Epidermal melanocyte (primary cell): ENCODE measurements around the gene DYNC2H1.
"Not testable (repeated sequence)": the region's sequence is repeated elsewhere in the genome, so short reads cannot be mapped to it uniquely, and the experiment has no call there.

Experiments used
- DNase-seq: peaks from one replicate; pipeline ENCODE4 v3.0.0; 2011; ENCODE audit warnings: low spot score; ENCODE audit not compliant: insufficient read length

Gene DYNC2H1

DNA sequence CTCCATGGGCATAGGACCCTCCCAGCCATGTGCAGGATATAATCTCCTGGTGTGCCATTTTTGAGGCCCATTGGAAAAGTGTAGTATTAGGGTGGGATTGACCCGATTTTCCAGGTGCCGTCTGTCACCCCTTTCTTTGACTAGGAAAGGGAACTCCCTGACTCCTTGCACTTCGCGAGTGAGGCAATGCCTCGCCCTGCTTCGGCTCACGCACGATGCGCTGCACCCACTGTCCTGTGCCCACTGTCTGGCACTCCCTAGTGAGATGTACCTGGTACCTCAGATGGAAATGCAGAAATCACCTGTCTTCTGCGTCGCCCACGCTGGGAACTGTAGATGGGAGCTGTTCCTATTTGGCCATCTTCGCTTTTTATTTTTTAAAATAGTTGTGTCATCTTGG lies 32.8 kb downstream of the DYNC2H1 start:
- not testable (repeated sequence) for DNase-seq

DNA sequence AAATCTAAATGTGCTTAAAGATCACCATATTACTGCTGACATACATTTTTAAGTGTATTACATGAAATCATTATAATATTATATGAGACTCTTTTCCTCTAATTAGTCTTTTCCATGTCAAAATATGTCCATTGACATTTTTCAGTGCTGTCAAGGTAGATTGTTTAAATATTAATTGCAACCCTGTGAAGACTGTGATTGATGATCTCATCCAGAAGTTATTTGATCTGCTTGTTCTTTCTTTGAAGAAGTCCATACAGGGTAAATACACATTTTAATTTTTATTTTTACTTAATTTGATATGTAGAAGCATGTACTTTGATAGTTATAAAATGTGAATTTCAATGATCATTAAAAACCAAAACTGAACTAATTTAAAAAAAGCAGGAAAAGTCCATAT lies 38.4 kb downstream of the DYNC2H1 start:
- DNase-seq, result no peak

DNA sequence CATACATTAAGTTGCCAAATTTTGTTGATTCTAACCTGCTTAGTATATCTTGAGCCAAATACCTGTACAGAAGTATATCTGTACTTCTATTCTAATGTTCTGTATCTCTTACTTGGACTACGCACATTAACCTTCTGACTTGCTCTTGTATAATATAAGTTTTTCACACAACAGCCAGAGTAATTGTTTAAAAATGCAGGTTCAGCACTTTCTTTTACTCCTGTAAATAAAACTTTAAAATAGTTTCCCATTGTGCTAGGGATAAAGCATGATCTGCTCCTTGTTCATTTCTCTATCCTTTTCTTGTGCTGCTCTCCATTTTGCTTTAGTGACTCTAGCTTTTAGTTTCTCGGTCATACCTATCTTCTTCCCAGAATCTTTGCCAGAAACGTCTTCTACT lies 48.3 kb downstream of the DYNC2H1 start:
- no peak for DNase-seq

DNA sequence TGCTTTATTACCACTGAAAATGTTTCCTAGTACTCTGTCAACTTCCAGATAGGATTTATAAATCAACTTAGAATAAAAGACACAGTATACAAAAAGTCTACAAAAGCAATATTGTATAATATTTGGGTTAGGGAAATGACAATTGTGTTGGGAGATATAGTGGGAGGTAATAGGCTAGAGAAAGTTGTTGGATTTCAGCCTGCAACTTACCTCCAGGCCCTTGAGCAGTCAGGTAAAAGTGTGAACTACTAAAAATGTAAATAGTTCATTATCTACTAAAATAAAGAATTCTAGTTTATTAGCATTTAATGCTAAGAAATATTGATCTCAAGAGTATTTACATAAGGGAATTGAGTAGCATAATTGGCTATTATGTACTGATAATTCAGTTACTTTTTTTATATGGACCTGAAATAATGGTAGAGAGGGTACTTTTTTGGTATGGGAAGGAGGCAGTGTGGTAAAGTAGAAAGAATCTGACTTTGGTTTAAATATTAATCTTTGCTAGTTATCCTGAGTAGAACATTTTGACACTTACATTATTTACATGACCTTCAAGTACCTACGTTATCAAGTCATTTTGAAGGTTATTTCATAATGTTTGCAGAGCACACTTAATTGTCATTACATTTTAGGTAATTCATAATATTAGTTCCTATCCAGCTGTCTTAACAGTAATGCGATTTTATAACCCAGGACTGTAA lies 55.0 kb downstream of the DYNC2H1 start:
- DNase-seq, result no peak

DNA sequence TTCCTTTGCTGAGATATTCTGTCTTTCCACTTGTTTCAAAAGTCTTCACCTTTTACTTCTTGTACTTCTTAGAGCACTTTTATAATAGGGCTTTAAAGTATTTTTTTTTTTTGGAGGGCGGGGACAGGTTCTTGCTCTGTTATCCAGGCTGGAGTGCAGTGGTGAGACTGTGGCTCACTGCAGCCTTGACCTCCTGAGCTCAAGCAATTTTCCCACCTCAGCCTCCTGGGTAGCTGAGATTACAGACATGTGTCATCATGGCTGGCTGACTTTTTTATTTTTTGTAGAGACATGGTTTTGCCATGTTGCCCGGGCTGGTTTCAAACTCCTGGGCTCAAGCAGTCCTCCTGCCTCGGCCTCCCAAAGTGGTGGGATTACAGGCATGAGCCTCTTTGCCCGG lies 57.9 kb downstream of the DYNC2H1 start:
- no peak for DNase-seq

DNA sequence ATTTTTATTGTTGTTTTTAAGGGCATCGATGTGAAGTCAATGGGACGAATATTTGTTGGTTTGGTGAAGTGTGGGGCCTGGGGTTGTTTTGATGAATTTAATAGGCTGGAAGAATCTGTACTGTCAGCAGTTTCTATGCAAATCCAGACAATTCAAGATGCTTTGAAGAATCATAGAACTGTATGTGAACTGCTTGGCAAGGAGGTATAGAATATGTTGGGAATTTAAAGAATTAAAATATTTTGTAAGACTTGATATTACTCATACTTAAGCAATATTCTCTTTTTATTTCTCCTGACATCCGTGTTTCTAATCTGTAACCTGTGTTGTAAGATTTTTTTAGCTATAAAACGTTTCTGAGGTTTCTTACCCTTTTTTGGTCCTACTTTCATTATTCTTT lies 61.6 kb downstream of the DYNC2H1 start:
- DNase-seq, result no peak

DNA sequence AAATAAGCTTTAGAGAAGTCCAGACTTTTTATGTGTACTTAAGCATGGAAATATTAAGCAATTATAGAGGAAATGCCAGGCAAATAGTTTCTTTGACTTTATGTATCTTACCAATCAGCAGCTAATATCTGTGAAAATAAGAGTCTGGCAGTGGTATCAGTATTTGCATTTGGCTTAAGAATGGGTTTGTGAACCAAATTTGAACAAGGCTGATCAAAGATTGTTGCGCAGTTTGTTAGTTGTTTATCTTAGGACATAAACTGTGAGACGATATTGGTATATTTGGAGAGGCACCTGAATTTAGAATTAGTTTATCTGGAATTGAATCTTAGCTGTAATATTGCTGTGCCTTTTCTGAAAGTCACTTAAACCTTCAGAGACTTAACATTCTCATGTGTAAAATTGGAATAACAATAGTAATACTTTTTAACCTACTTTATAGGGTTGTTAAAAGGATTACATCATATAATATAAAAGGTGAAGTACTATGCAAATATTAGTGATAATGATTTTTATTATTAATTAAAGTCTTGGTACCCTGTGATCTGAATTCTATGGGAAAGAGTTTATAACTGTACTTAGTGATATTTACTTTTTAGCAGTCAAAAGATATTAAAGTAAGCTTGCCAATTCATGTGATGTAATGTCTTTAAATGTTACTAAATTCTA lies 66.4 kb downstream of the DYNC2H1 start:
- no peak for DNase-seq

DNA sequence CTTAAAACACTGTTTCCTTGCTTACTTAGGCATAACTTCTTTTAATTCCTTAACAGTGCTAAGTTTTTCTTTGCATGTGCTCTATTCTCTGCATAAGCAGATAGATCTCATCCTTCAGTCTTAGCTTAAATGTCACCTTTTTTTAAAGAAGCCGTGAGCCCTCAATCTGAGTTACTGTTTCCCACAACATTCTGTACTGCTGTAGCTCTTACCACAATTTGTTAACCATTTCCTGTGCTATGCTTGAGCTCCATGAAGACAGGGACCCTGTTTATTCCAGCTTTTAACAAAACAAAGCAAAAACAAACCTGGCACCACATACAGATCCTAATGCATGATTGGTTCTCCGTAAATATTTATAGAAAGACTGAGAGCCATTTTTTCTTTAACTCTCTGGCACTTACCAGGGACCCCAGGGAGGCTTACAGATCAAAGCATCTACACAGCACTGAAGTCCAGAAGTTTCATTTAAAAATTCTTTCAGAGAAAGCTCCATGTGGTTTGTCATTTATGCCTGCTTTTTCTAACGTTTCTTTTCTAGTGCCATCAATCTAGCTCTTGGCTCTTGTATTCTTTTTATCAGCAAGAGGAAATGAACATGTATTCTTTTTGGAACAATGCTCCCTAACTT lies 74.9 kb downstream of the DYNC2H1 start:
- no peak for DNase-seq

DNA sequence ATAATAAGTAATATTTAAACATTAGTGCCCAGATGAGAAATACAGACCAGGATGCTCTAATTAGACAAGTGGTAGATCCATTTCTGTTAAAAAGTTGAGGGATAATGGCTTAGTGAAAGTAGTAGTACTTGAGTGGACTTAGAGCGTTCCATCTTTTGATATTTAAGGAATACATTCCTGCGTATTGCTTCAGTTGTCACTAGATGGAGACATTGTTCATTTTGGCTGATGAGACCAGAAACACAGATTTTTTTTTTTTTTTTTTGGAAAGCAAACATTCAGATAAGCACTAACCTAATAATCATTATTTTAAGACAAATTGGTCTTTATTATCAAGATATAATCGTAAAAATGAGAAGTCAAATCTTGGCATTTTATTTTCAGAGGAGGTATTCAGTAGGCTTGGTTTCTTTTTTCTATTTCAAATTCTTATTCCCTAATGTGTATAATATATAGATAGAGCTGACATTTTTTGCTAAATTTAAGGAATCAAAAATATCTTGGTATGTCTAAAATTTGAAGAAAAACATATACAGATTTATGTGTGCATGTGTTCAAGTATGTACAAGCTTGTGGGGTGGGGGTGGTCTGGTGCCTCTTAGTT lies 92.9 kb downstream of the DYNC2H1 start:
- no peak for DNase-seq

DNA sequence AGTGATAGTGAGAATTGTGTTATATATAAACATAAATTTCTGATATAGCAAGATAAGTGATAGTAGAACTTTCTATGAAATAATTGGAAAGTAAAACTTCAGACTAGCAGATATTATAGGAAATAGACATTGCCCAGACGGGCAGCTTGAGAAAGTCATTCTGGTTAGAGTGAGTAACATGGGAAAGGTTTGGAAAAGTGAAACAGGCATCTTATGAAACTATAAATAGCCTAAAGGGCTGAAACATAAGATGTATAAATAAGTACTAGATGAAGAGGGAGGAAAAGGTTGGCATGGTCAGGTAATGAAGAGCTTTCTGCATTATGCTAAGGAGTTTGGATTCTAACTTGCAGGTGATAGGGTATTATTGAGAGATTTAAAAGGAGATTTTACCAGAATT lies 101.3 kb downstream of the DYNC2H1 start:
- no peak for DNase-seq

DNA sequence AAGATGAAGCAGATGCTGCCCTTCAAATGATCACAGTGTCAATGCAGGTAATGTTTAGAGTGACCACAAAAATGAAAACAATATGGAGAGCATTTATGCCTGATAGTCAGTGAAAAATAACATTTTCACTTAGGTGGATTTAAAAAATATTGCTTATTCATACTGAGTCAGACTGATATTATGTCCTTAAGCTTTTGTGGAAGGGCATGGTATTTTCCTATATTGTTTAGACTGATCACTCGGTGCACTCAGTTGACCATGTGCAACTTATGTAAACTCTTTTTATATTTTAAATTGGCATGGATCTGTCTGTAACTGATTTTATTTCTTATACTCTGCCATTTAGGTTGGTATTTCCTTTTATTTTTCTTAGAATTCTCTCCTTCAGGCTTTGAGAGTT lies 106.6 kb downstream of the DYNC2H1 start:
- DNase-seq, result no peak

DNA sequence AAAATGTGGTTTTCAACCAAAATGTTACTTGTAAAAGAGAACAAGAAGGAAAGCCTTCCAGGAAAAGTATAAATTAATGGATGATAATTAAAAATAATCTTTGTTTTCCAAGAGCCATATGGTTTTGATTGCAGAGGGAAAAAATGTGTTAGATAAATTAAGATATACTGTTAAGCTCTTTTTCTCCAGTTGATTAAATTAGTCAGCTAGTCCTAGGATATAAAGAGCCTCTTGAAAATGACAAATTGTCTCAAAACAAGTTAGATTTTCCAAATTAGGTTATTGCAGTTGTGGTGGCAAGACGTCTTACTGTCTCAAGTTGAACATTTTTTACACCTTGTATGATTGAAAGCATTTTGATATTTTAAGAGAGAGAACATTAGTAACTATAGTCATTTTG lies 110.9 kb downstream of the DYNC2H1 start:
- no peak for DNase-seq

DNA sequence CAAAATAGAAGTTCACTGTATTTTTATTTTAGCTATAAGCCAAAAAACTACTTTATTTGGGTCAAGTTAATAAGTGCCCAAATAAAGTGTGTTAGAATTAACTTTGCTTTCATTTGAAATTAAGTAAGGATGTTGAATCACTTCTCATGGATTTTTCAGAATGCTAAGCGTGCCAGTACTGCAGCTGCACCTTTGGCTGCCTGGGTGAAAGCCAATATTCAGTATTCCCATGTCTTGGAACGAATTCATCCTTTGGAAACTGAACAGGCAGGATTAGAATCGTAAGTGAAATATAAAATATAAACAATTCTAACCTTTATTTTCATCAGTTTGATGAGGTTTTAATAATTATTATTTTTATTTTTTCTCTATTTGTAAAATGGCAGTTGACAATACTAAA lies 113.6 kb downstream of the DYNC2H1 start:
- DNase-seq, result no peak

DNA sequence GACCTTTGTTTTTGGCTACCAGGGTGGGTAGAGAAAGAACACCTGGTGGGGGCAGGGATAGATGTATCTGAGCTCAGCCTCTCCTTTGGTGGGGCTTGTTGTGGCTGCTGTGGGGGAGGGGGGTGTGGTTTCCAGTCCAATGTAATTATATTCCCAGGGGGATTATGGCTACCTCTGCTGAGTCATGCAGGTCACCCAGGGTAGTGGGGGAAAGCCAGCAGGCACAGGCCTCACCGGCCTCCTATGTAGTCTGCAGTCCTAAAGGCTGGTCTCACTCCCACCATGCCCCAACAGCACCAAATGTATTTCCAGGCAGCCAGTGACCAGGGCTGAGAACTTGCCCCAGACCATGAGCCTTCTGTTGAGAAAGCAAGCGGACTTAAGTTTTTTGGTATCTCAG lies 119.6 kb downstream of the DYNC2H1 start:
- DNase-seq, result no peak

DNA sequence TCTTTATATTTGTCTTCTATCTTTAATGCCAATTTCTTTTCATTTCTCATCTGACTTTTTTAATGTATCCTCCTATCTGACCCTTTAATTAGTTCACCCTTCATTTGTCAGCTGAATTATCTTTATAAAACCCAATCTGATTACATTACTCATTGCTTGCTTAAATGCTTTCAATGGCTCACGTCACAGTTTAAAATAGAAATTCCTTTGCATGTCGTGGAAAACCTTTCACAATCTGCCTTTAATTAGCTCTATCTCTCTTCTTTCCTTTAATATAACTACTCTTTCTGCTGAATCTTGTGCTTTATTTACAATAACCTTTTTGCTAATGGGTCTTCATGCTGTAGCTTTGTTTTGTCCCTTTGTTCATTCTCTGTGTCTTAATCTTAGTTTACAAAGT lies 125.7 kb downstream of the DYNC2H1 start:
- DNase-seq, result no peak

DNA sequence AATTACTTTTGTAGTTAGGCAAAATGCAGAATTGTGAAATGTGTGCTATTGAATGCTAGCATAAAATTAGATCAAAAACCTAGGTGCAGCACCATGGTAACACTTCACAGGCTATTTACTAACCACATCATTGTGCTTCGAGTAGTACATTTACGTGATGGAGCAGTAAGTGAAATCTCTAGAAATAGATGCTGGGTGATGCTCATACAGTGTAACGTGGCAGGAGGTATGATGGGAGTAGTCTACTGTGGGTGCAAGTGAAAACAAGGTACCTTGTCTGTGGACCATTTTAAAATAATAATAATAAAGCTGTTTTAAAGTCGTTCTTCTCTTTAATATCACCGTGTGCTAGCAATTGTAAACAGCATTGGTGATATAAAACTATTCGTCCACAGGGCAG lies 132.3 kb downstream of the DYNC2H1 start:
- DNase-seq, result no peak

DNA sequence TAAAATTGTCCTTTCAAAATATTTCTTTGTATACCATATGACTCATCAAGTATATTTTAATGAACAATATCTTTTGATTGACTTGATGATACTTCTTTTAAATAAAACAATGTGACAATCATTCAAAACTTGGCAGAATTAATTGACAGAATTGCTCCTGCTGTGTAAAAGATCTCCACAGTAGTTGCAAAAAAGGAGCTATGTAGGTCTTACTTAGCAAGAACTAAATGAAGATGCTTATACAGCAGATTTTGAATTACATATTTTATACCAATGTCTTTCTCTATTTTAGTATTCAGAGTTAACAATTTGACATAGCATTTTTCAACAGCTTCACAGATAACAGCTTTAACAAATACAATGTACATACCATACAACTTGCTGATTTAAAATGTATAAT lies 144.9 kb downstream of the DYNC2H1 start:
- DNase-seq, result no peak

DNA sequence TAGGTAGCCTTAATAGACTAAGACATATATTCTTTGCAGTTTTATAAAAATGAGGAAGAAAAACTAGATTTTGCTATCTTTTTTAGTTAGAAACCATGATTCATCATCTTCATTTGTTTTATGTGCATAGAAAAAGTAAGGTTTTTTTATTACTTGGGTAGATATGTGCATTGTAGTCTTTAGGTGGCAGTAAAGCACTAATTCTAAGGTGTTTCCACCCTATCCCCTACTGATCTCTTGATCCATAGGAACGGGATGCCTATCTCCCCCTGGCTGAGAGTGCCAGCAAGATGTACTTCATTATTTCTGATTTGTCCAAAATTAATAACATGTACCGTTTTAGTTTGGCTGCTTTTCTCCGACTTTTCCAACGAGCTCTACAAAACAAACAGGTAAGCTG lies 148.1 kb downstream of the DYNC2H1 start:
- no peak for DNase-seq

DNA sequence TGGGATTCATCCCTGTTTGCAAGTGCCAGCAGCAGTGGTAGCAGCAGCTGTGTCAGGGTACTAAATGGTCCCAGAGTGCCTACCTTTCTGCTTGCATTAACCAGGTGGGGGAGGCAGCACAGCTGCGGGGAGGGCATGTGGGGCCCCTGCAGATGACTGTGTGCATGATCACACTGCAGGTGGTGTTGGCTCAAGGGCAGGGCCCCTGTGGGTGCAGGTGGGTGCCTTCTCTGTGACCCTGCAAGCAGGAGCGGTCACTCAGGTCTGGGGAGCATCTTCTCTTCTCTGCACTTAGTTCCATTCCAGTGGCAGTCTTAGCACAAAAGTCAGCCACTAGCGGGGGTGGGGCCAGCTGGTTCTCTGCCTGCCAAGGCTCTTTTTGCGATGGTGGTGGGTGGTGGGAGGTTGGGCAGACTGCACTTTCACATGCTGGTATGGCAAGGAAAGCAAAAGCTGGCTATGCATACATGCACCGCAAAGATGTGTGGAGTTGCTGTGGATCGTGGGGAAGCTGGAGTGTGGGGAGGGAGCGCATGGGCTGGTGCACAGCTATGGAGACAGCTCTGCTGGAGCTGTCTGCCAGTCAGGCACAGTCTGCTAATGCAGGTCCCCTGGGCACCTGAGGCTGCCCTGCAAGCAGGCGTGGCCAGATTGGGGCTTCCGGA lies 157.1 kb downstream of the DYNC2H1 start:
- no peak for DNase-seq

DNA sequence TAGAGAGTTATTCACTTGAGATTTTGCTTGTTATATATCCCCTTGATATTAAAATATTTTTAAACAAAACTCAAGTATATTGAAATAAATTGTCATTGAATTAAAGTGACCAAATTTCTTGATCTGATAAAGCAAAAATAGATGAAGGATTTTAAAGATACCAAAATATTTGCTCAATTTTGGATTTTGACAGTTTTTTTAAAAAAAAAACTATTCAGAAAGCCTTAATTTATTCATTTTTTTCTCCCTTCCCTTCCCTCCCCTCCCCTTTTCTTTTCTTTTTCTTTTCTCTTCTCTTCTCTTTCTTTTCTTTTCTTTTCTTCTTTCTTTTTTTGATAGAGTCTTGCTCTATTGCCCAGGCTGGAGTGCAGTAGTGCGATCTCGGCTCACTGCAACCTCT lies 163.7 kb downstream of the DYNC2H1 start:
- DNase-seq, result no peak

DNA sequence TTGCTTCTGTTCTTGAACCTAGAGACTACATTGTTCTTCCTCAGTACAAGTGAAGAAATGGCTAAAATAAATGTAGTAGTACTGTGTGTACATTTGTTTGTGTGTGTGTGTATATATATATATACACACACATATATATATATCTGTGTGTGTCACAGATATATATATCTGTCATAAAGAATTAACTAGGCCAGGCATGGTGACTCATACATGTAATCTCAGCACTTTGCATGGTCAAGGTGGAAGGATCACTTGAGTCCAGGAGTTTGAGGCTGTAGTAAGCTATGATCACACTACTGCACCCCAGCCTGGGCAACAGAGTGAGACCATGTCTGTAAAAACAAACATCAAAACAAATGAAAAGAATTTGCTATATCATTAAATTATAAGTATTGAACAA lies 164.8 kb downstream of the DYNC2H1 start:
- DNase-seq, result no peak

DNA sequence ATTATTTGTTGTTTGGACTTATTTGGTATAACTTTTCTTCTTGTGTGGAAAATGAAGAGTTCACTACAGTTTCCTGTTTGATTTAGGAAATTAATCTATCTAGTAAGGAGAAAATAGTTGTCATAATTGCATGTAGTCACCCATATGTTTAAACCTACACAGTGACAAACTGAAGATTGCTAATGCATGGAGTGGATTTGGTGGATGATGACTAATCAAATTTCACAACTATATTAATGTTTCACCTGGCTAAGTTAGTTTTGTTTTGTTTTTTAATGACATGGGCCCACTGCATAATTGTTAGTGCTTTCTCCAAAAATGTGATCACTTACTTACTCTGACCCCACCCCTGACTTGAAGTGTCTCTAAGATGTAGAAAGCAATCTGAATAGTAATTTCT lies 170.6 kb downstream of the DYNC2H1 start:
- no peak for DNase-seq
